GM12878 (cell line): ENCODE results near the gene ZFR.

ENCODE experiments used
- FOXM1 ChIP-seq: IDR thresholded peaks from 2 replicates; pipeline ENCODE4 v1.6.1; 2012; ENCODE audit warnings: low read depth, mild to moderate bottlenecking, inconsistent platforms, low read length, moderate library complexity
- RCOR1 ChIP-seq: conservative IDR thresholded peaks from 2 replicates; pipeline ENCODE4 v1.6.1; 2012; ENCODE audit warnings: low read depth, low read length, improper control_type of control experiment

DNA sequence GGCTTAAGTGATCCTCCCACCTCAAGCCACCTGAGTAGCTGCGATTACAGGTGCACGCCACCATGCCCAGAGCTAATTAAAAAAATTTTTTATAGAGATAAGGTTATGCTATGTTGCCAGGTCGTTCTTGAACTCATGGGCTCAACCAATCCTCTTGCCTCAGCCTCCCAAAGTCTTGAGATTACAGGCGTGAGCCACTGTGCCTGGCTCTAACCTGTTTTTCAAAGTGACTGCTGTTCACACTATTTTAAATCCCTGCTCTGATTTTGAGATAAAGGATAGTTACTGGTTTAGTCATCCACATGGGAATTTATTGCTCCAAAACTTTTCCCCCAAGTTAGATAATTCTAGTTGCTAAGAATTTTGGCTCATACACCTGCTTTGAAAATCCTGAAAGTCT, 83.6 kb downstream of the ZFR start:
- TF ChIP-seq FOXM1 (no peak), RCOR1 (no peak)
